SU-DHL-6 (cell line): Measurements from ENCODE around the gene PARL.

ENCODE experiments used
- H2AFZ ChIP-seq: fragments of 200-600 bp; sonication (generic); 2 replicates; pipeline ENCODE4 v1.6.1; 2014; ENCODE audit warnings: low read depth, mild to moderate bottlenecking, moderate library complexity, mixed read lengths, antibody characterized with exemption, low read length; ENCODE audit not compliant: severe bottlenecking
- H3F3A ChIP-seq: fragments of 200-600 bp; shearing (Covaris generic); 2 replicates; pipeline ENCODE4 v1.6.0; 2016; ENCODE audit warnings: antibody characterized with exemption, mild to moderate bottlenecking; ENCODE audit not compliant: insufficient read depth
- H3K27ac ChIP-seq: fragments of 200-600 bp; sonication (generic); 2 replicates; pipeline ENCODE4 v1.5.1; 2016; ENCODE audit warnings: low read depth, mild to moderate bottlenecking, low read length, moderate library complexity, mixed read lengths
- H3K27me3 ChIP-seq: fragments of 200-600 bp; sonication (generic), shearing (Covaris generic); 2 replicates; pipeline ENCODE4 v1.6.0; 2014; ENCODE audit warnings: mild to moderate bottlenecking, low read length
- H3K36me3 ChIP-seq: fragments of 200-600 bp; sonication (generic); 2 replicates; pipeline ENCODE4 v1.6.1; 2014; ENCODE audit warnings: mild to moderate bottlenecking, low read length, mixed read lengths
- H3K4me2 ChIP-seq: fragments of 300-600, 200-600 bp; shearing (Covaris generic), sonication (generic); 2 replicates; pipeline ENCODE4 v1.6.0; 2014; ENCODE audit warnings: low read length, low read depth, mild to moderate bottlenecking; ENCODE audit not compliant: poor library complexity, severe bottlenecking
- H3K4me3 ChIP-seq: fragments of 200-600 bp; sonication (generic); 2 replicates; pipeline ENCODE4 v1.5.1; 2014; ENCODE audit warnings: antibody characterized with exemption, low read length, mild to moderate bottlenecking, mixed read lengths; ENCODE audit not compliant: insufficient read depth, poor library complexity, severe bottlenecking
- H3K79me2 ChIP-seq: fragments of 200-600 bp; sonication (generic); 2 replicates; pipeline ENCODE4 v1.6.1; 2014; ENCODE audit warnings: mild to moderate bottlenecking, low read length, moderate library complexity; ENCODE audit not compliant: insufficient read depth
- H3K9ac ChIP-seq: fragments of 200-600 bp; sonication (generic); 2 replicates; pipeline ENCODE4 v1.7.0; 2014; ENCODE audit warnings: mild to moderate bottlenecking, low read length
- H3K9me2 ChIP-seq: fragments of 200-600 bp; sonication (generic); replicated peaks from 2 replicates; pipeline ENCODE4 v1.6.1; 2014; ENCODE audit warnings: low read length; ENCODE audit not compliant: insufficient read depth
- H3K9me3 ChIP-seq: fragments of 200-600 bp; sonication (generic); 2 replicates; pipeline ENCODE4 v1.6.1; 2014; ENCODE audit warnings: low read length, mixed read lengths; ENCODE audit not compliant: insufficient read depth
- H4K20me1 ChIP-seq: fragments of 200-600 bp; sonication (generic); 2 replicates; pipeline ENCODE4 v1.6.1; 2014; ENCODE audit warnings: low read depth, mild to moderate bottlenecking, antibody characterized with exemption, low read length, moderate library complexity, mixed read lengths
- EZH2phosphoT487 ChIP-seq: fragments of 200-600 bp; sonication (generic), shearing (Covaris generic); conservative IDR thresholded peaks from 2 replicates; pipeline ENCODE4 v1.6.1; 2018; ENCODE audit warnings: mild to moderate bottlenecking, antibody characterized with exemption, low read length, moderate library complexity, mixed read lengths
- TF ChIP-seq, protein P1 (sequence below): fragments of 200-600 bp; sonication (generic); IDR thresholded peaks from one replicate; pipeline ENCODE4 v1.5.1; 2017; ENCODE audit warnings: antibody characterized with exemption, mild to moderate bottlenecking, low read length, moderate library complexity; ENCODE audit not compliant: insufficient read depth, poor library complexity, severe bottlenecking

Gene PARL

GRCh38 chr3:183818041-183818620 is 66.5 kb downstream of the PARL start:
- H3K9me2 ChIP-seq = no peaks in the 10 kb centered on the region
- no peak for TF ChIP-seq EZH2phosphoT487
- TF ChIP-seq, protein P1, sequence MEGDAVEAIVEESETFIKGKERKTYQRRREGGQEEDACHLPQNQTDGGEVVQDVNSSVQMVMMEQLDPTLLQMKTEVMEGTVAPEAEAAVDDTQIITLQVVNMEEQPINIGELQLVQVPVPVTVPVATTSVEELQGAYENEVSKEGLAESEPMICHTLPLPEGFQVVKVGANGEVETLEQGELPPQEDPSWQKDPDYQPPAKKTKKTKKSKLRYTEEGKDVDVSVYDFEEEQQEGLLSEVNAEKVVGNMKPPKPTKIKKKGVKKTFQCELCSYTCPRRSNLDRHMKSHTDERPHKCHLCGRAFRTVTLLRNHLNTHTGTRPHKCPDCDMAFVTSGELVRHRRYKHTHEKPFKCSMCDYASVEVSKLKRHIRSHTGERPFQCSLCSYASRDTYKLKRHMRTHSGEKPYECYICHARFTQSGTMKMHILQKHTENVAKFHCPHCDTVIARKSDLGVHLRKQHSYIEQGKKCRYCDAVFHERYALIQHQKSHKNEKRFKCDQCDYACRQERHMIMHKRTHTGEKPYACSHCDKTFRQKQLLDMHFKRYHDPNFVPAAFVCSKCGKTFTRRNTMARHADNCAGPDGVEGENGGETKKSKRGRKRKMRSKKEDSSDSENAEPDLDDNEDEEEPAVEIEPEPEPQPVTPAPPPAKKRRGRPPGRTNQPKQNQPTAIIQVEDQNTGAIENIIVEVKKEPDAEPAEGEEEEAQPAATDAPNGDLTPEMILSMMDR = no peak
- H3K27me3 ChIP-seq = no peaks in the 10 kb centered on the region
- no peak overlapping the region for H3K4me3 ChIP-seq
- no peak overlapping the region for H2AFZ ChIP-seq
- H3K9me3 ChIP-seq = no peaks in the 10 kb centered on the region
- no peak overlapping the region for H3K9ac ChIP-seq
- H3F3A ChIP-seq = peaks cover 7% of the 10 kb centered on the region; the same call in 1 of the 2 replicates
- no peaks in the 10 kb centered on the region for H3K36me3 ChIP-seq
- no peaks in the 10 kb centered on the region for H4K20me1 ChIP-seq
- H3K79me2 ChIP-seq = no peaks in the 10 kb centered on the region
- no peak overlapping the region for H3K4me2 ChIP-seq
- no peak overlapping the region for H3K27ac ChIP-seq

- H3F3A ChIP-seq = peaks cover 7% of the 10 kb centered on the region; the same call in 1 of the 2 replicates
- H3K27ac ChIP-seq = no peak overlapping the region
- no peak overlapping the region for H3K4me3 ChIP-seq
- no peak overlapping the region for H3K9ac ChIP-seq
- TF ChIP-seq, protein P1 = peak; percentile 10
- no peak for TF ChIP-seq EZH2phosphoT487
- no peak overlapping the region for H2AFZ ChIP-seq
- H3K9me3 ChIP-seq = no peaks in the 10 kb centered on the region
- H3K79me2 ChIP-seq = no peaks in the 10 kb centered on the region
- no peak overlapping the region for H3K4me2 ChIP-seq
- no peaks in the 10 kb centered on the region for H3K27me3 ChIP-seq
- no peaks in the 10 kb centered on the region for H3K36me3 ChIP-seq
- H3K9me2 ChIP-seq = no peaks in the 10 kb centered on the region
- H4K20me1 ChIP-seq = no peaks in the 10 kb centered on the region
Observed at GRCh38 chr3:183817639-183818038, 67.0 kb downstream of the PARL start.

GRCh38 chr3:183816681-183817510 is 67.8 kb downstream of the PARL start:
- H3K9me3 ChIP-seq = no peaks in the 10 kb centered on the region
- no peaks in the 10 kb centered on the region for H3K79me2 ChIP-seq
- no peak overlapping the region for H3K27ac ChIP-seq
- H3K9ac ChIP-seq = no peak overlapping the region
- no peaks in the 10 kb centered on the region for H3K9me2 ChIP-seq
- no peak for TF ChIP-seq EZH2phosphoT487
- TF ChIP-seq, protein P1 = no peak
- no peak overlapping the region for H3K4me2 ChIP-seq
- H2AFZ ChIP-seq = no peak overlapping the region
- H4K20me1 ChIP-seq = no peaks in the 10 kb centered on the region
- no peaks in the 10 kb centered on the region for H3K27me3 ChIP-seq
- no peak overlapping the region for H3K4me3 ChIP-seq
- H3F3A ChIP-seq = peaks cover 7% of the 10 kb centered on the region; the same call in 1 of the 2 replicates
- H3K36me3 ChIP-seq = no peaks in the 10 kb centered on the region
